Prostate gland (tissue), 2 donors: ENCODE measurements around the gene RAD21L1.

ENCODE experiments used
- CTCF ChIP-seq, 4 experiments: fragments of 200-600 bp in 2 of 4; fragments of 450-650 bp in 2 of 4; sonication (generic) in 2 of 4; IDR thresholded peaks; 1 replicate in 3 of 4; 2 replicates in 1 of 4; pipeline ENCODE4 v1.5.1; 2016 to 2019; ENCODE audit warnings: antibody characterized with exemption in 4 of 4, mild to moderate bottlenecking in 2 of 4, moderate library complexity in 2 of 4
- POLR2A ChIP-seq: fragments of 450-650 bp; IDR thresholded peaks from one replicate; pipeline ENCODE4 v1.6.1; 2016; ENCODE audit warnings: antibody characterized with exemption, mild to moderate bottlenecking
- POLR2AphosphoS5 ChIP-seq: sonication (generic); formaldehyde crosslinking; IDR thresholded peaks from one replicate; pipeline ENCODE4 v1.6.1; 2017; ENCODE audit warnings: antibody characterized with exemption

- TF ChIP-seq CTCF (IDR thresholded peaks at IDR 0.05) = no peak
- no peak for TF ChIP-seq POLR2A
- TF ChIP-seq POLR2AphosphoS5 = no peak
Observed at GRCh38 chr20:1178103-1178502, 47.7 kb upstream of the RAD21L1 start.
